ENCODE results near the gene CEP131. TPM values are rescaled to one million over a fixed set of nuclear protein-coding genes. Genes with fewer than 3 reads are reported as not detected.

The CEP131 gene
- total and polyA plus RNA-seq, 2 of the 8 experiments (the other 6 are each of a cell fraction or from before 2014, with no cell fraction given): 5.9 to 23.2 TPM

GRCh38 chr17:81160306-81160705 lies 62.5 kb downstream of the CEP131 start (continued):
- TF ChIP-seq KDM5A (IDR thresholded peaks at IDR 0.05; ENCODE audit: low read length): no peak
- TF ChIP-seq TBP (IDR thresholded peaks at IDR 0.05; ENCODE audit: low read depth, low read length): no peak
- no peak for TF ChIP-seq USF2 (IDR thresholded peaks at IDR 0.05; ENCODE audit: low read length)

All from H1 (cell line).